ENCODE data around the gene SGMS1.

Gene SGMS1

DNA sequence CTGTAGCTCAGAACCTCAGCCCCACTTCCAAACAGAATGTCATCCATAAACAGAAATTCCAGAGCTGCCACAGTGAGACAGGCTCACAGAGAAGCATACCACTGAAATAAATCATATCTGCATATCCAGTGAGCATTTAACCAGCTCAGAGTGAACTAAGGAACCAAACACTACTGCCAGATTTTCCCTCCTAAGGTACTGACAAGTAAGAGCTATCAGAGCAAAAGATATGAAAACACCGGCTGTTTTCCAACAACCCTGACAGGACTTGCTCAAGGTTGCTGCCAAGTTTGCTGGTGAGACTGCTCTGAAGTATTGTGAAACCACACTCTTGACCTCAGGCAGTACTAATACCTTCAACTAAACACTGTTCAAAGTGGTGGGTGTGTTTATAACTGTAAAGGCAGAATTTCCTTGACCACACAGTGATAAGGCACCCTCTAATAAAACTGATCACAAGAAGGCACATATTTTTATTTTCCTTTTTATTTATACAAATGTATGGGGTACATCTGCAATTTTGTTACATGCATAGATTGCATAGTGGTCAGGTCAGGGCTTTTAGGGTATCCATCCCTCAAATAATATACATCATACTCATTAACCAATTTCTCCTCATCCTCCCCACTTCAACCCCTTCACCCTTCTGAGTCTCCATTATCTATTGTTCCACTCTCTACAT is 18.3 kb downstream of the SGMS1 start:
- peak; percentile 36 for DNase-seq

DNA sequence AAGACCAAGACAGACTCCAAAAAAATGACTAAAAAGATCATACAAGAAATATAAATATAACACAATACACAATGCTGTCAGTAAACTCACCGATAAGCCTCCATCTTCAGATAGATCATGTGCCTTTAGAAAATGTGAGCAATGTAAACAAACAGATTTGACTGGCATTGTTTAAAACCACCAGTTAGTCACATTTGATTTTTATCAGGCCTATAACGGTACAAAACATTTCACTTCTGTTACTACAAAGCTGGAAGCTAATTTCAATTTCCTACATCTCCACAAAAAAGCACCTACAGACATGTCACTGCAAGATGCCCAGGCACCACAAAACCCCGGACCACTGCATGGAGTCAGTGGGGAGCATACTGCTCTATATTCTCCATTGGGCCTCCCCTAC is 18.9 kb downstream of the SGMS1 start:
- DNase-seq, result no peak

GRCh38 chr10:50604049-50604640 is 19.6 kb downstream of the SGMS1 start:
- DNase-seq, result no peak

- DNase-seq, result no peak
Observed at GRCh38 chr10:50603151-50603850, 20.5 kb downstream of the SGMS1 start.

GRCh38 chr10:50601974-50602373 is 21.8 kb downstream of the SGMS1 start:
- no peak for DNase-seq

DNA sequence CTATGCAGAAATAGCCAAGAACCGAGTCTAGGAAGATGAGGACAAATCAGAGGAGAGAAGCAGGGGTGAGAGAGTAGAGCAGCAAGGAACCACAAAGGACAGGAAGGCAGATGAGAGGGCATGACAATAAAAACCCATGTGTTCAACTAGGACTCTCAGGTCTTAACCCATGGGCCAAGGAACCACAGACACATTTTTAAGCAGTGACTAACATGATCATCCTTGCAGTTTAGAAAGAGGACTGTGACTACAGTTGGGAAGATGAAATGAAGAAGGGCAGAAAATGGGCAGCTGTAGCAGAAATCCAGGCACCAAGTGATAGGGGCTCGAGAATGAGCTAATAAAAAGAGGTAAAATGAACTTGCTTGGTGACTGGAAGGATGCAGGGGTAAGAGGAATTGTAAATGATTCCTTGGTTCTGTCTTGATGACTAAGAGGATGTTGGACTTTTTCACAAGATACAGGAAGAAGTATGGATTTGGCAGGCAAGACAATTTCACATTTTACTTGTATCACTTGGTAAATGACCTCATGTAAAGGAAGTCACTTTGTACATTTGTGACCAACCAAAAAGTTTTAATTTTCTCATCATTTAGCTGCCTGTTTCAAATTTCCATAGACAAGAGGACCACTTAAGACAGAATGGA is 22.8 kb downstream of the SGMS1 start:
- DNase-seq, result no peak

DNA sequence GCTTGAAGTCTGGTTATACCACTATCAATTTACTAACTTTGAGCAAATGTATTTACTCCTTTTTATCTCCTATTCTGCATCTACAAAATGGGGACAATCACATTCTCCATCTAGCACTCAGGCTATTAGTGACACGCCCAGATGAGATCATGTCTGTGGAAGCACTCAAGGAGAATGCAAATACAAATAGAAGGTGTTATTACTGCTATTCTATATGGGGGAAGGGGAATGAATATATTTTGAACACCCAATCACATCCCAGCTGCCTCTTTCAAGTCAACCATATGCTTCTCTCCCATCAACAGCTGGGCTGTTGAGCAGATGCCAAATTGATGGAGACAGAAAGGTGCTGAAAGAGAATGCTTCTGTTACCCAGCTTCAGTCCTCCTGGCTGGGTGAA is 23.5 kb downstream of the SGMS1 start:
- no peak for DNase-seq

- no peak for DNase-seq
Observed at GRCh38 chr10:50596897-50597296, 26.9 kb downstream of the SGMS1 start.

GRCh38 chr10:50596456-50596855 is 27.3 kb downstream of the SGMS1 start:
- DNase-seq, result no peak

- DNase-seq, result no peak
Observed at GRCh38 chr10:50595785-50596184, 28.0 kb downstream of the SGMS1 start.

DNA sequence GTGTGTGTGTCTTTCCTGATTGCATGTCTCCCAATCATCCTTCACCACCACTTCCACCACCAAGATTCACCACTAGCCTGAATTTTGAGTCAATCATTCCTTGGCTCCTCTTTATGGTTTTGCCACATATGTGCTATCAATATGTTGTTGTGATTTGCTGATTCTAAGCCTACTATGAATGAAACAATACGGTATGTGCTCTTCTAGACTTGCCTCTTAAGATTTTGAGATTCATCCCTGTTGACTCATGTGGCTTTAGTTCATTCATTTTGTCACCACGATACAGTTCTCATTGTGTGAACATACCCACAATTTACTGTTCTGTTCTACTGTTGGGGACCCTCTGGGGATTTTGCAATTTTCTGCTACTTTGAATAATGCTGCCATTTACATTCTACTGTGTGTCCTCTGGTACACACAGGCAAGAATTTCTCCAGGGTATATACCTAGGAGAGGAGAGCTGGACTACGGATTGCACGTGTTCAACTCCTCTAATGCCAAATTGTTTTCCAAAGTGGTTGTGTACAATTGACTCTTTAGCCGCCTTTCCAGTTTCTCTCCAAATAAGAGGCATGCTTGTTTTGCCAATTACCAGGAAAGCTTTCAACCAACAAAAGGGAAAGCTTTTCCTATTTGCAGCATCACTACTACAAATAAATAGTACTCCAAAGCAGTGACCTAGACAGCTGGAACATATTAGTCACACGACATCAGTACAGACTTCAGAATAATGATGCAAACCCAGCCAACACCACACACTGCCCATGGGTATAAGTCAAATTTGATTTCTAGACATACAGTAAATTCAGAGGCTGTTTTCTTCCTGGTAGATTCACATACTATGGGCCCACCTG is 30.0 kb downstream of the SGMS1 start:
- peak; percentile 7 for DNase-seq

DNA sequence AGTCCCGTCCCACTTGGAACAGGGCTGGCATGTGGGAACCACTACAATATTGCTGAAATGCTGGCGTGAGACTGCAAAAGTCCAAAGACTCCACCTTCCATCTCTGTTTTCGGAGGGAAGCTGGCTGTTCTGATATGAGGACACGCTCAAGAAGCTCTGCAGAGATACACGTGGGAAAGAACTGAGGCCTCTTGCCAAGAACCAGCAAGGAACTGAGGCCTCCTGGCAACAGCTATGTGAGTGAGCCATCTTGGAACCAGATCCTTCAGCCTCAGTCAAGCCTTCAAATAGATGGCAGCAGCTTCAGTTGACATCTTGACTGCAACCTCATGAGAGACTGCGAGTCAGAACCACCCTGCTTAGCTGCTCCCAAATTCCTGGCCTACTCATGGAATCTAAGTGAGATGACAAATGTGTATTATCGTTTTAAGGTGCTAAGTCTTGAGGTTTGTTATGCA is 30.8 kb downstream of the SGMS1 start:
- DNase-seq, result no peak

DNA sequence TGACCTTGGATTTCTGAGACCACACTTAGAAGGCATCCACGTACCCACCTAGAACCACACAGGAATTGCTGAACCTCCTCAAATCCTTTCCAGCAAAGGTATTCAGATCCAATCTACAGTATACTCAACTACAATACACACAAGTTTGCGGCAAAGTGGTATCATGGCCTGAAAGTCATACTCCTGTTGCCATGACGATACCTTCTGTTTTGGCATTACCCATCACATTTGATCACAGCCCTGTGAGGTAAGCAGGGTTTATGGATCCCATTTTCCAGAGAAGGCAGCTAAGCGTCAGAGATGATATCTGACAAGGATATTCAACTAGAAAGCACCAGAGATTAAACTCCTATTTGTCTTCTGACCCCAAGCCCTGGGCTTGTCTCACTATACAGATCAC is 32.8 kb downstream of the SGMS1 start:
- no peak for DNase-seq

GRCh38 chr10:50586740-50587088 is 37.0 kb downstream of the SGMS1 start:
- no peak for DNase-seq

DNA sequence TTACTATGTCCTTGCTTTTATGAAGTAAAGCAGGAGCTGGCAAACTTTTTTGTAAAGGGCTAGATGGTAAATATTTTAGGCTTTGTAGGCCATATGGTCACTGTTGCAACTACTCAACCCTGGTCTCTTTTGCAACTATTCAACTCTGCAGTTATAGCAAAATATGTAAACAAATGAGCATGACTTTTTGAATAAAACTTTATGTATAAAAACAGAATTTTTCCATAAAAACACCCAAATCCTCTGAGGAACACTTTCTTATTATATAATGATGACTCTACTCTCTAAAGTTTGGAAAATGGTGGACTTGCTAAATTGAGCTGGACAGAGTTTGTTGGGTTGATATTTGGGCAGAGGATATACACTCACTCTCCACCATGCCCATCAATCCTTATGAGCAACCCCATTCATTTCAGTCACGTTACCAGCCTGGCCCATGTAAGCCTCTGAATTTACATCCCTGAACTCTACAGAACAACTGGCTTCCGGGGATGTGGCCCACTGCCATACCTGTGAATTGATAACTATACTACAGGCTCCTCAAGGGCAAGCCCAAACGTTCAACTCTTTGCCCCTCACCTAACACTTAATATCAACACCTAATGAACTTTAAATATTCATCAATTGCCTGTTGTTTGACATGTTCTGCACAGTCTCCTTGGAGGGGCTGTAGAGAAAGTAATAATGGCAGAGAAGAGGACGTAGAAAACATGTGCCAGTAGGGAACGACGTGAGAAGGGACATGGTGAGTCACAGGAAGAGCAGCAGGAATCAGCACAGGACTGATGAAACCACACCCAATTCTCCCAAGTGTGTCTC is 37.6 kb downstream of the SGMS1 start:
- DNase-seq, result no peak

DNA sequence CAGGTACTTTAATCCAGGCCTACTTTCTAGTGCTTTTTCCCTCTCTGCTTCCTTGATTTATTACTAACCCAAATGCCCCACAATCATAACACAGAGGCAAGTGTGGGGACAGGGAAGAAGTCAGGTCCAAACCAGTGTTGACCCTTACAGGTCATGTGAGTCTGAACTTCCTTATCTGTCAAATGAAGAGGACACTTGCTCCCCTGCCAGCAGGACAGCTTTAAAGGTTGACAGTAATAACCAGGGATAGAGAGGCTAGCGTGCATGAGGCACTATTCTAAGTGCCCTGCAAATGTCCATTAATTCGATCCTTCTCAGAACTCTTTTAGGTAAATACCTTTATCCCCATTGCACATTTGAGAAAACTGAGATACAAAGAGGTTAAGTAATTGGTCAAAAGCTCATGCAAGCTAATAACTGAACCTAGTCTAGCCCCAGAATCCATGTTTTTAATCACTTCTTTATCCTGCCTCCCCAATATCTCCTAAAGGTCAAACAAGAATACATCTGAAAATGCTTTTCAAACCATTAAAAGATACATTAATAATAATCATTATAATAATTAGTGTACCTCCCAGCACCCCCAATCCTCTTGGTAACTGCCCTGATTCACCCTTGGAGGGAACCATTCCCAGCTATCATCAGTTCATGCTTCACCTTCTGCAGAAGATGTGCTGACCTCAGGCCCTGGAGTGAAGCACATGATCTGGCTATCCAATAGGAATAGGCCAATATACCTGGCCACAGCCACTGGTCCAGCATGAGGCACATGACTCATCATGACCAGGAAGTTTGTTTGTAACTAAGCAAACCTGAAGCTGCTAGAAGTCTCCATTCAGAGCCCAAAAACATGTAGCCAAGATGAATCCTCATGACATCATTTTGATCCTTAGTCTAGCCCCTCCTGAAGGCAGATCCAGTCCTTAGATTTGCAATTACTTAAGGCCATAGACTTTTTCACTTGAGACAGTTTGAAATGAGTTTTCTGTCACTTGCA is 40.7 kb downstream of the SGMS1 start:
- DNase-seq, result no peak

GRCh38 chr10:50582046-50582445 is 41.7 kb downstream of the SGMS1 start:
- no peak for DNase-seq

- DNase-seq, result no peak
Observed at GRCh38 chr10:50580262-50580891, 43.4 kb downstream of the SGMS1 start.

GRCh38 chr10:50579491-50580261 is 44.1 kb downstream of the SGMS1 start:
- DNase-seq, result no peak
